Suprapubic skin (tissue), 4 donors: ENCODE results near the gene CA14.

Experiments used
- CTCF ChIP-seq, 2 donors: fragments of 200-600 bp in 1 of 2; fragments of 450-650 bp in 1 of 2; sonication (generic) in 1 of 2; IDR thresholded peaks; one replicate each; pipeline ENCODE4 v1.5.1; 2016 to 2019; ENCODE audit warnings: antibody characterized with exemption in 2 of 2, mild to moderate bottlenecking in 1 of 2, moderate library complexity in 1 of 2
- POLR2A ChIP-seq, 2 donors: fragments of 450-650 bp; IDR thresholded peaks; one replicate each; pipeline ENCODE4 v1.6.1; 2017; ENCODE audit warnings: antibody characterized with exemption in 2 of 2, mild to moderate bottlenecking in 2 of 2, moderate library complexity in 2 of 2
- POLR2AphosphoS5 ChIP-seq, 3 donors: sonication (generic); formaldehyde crosslinking; IDR thresholded peaks; one replicate each; pipeline ENCODE4 v1.6.1; 2017; ENCODE audit warnings: antibody characterized with exemption in 3 of 3

- no peak for TF ChIP-seq CTCF (IDR thresholded peaks at IDR 0.05)
- TF ChIP-seq POLR2A (IDR thresholded peaks at IDR 0.05) = no peak
- no peak for TF ChIP-seq POLR2AphosphoS5 (IDR thresholded peaks at IDR 0.05)
These were observed 54.2 kb downstream of the CA14 start for GRCh38 chr1:150311762-150312161.
